Measurements from ENCODE around the gene CHMP4B.

Gene CHMP4B, protein sequence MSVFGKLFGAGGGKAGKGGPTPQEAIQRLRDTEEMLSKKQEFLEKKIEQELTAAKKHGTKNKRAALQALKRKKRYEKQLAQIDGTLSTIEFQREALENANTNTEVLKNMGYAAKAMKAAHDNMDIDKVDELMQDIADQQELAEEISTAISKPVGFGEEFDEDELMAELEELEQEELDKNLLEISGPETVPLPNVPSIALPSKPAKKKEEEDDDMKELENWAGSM

DNA sequence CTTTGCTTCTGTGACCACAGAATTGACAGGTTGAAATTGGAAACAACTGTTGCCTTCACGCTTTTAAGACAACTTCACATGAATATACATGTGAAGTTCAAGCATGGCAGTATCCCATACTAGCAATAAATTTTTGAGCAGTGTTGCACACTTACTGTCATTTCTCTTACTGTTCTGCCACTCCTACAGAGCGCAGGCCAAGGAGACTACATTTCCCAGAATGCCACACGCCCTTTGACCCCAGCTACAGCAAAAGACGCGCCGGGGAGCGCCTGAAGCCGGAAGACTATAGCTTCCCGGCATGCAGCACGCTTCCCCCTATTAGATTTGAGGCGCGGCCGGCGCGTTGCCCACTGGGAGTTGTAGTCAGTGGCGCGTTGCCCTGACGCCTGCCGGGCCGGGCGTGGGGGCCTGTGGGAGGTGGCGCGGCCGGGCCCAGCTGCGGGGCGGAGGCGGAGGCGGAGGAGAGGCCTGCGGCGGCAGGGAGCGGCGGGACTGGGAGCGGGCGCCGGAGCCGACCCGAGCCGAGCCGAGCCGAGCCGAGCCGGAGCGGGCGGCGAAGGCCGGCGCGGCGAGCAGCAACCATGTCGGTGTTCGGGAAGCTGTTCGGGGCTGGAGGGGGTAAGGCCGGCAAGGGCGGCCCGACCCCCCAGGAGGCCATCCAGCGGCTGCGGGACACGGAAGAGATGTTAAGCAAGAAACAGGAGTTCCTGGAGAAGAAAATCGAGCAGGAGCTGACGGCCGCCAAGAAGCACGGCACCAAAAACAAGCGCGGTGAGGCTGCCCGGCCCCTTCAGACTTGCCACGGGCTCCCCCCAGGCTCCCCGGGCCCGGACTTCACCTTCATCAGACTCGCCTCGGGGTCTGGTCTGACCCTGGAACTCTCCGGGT, at the start of gene CHMP4B:
TSS of gene CHMP4B (plus strand) at position 464 of the 891 bp plus-strand sequence. CDS start at position 585, 121 bp downstream.
- peak; percentile 96 for DNase-seq

DNA sequence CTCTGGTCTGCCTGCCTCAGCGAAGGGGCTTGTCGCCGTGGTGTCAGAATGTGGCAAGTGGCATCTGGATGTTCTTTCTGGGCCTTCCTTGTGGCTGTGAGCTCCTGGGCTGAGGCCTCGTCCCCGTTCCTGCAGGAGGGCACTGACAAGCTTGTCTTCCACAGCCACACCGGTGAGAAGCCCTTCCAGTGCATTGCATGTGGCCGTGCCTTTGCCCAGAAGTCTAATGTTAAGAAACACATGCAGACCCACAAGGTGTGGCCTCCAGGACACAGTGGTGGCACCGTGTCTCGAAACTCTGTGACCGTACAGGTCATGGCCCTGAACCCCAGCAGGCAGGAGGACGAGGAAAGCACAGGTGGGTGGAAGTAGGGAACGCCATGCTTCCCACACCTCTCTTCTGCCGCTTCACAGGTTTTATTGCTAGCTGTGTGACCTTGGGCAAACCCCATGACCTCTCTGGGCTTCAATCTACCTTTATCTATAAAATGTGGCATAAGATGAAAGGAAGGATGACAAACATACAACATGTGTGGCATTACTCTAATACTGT, 49.4 kb upstream of the CHMP4B start:
- DNase-seq, result no peak

DNA sequence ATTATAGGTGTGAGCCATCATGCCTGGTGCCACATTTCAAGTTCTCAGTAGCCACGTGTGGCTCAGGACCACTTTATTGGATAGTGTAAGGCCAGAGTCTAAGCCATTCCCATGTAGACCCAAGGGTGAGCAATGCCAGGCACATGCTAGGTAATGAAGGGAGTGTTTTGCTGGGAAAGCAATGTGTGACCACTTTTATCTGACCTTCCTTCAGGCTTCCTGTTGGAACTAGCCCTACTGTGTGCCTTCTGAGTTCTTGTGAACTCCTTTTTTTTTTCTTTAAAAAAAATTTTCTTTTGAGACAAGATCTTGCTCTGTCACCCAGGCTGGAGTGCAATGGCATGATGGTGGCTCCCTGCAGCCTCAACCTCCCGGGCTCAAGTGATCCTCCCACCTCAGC, 46.0 kb upstream of the CHMP4B start:
- no peak for DNase-seq

DNA sequence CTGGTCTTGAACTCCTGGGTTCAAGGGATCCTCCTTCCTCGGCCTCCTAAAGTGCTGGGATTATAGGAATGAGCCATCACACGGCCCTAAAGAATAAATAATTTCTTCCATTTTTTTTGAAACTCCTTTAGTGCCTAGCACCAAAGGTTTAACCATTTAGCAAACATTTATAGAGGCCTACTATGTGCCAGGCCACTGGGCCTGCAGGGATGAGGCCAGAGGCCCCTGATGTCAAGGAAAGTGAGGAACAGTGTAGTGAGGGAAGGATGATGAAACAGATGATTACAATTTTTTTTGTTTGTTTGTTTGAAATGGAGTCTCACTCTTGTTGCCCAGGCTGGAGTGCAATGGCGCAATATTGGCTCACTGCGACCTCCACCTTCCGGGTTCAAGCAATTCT, 45.6 kb upstream of the CHMP4B start:
- DNase-seq, result no peak

DNA sequence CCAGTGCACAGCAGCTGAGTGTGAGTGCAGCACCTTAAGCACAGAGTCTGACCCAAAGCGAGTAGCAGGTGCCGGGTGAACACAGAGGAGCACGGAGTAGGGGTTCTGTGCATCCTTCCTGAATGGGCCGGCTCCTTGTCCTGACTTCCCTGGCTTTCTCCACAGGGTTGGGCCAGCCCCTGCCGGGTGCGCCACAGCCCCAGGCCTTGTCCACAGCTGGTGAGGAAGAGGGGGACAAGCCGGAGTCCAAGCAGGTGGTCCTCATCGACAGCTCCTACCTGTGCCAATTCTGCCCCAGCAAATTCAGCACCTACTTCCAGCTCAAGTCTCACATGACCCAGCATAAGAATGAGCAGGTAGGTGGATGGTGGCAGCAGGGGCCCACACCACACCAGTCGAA, 44.5 kb upstream of the CHMP4B start:
- no peak for DNase-seq

DNA sequence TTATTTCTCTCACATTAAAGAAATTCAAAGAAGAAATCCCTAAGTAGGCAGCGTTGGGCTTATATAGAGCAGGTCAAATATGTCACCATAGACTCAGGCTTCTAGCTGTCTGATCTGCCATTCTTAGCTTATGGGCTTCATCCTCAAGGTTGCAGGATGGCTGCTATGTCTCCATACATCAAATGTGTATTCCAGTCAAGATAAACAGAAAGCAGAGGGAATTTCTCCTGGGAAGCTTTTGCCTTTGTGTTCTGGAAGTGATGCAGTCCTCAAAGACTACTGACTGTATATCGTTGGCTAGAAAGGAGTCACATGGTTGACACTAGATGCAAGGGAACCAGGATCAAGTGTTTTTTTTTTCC, 43.4 kb upstream of the CHMP4B start:
- DNase-seq, result no peak

DNA sequence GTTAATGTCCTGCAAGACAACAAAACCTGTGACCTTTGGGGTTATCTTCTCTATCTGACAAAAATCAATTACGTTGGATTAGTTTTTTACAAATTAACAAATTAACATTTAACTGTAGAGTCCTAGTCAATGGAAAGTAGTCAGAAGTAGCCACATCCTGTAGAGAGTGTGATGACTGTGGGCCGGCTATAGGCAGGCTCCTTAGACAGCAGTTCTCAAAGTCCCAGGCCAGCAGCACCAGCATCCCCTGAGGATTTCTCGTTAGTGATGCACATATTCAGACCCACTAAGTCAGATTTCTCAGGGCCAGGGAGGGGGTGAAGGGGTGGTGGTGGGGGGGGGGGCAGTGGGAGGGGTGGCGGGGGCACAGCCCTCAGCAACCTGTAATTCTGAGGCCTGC, 42.1 kb upstream of the CHMP4B start:
- DNase-seq, result no peak

DNA sequence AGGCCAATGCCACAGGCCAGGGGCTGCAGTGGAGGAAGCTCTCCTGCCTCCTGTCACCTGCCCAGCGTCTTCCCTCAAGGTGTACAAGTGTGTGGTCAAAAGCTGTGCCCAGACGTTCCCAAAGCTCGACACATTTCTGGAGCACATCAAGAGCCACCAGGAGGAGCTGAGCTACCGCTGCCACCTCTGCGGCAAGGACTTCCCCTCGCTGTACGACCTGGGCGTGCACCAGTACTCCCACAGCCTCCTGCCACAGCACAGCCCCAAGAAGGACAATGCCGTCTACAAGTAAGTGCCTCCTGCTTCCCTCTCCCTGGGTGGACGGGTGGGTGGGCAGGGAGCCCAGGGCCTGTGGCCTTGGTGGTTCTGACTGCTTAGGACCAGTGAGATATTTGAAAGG, 41.1 kb upstream of the CHMP4B start:
- DNase-seq, result no peak

DNA sequence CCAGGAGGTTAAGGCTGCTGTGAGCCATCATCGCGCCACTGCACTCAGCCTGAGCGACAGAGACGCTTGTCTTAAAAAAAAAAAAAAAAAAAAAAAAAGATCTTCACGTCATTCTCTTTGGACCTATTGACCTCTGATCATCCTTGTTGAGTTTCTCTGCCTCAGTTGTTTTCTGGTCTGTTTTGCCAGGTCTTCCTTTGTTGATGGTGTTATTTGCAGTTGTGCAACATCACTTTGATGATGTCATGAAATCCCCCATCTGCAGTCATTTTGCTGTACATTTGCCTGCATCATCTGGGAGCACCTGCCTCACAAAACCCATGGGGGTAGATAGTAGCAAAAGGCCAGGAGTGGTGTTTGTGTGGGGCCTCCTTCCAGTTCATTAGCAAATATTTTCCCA, 39.2 kb upstream of the CHMP4B start:
- DNase-seq, result no peak

DNA sequence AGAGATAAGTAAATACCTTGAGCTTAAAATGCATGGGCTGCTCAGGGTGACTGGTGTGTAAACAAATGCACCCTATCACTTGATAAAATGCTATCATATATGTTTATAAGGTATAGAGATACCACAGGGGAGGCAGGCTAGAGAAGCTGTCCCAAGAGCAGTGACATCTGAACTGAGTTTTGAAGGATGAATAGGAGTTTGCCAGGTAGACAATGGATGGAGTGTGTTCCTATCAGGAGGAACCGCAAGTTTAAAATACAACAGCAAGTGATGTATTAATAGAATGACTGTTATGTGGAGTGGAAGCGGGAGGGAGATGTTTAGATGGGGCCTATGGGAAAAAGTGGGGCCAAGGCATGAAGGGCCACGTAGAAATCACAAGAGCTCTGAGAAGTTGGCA, 38.7 kb upstream of the CHMP4B start:
- DNase-seq, result no peak

DNA sequence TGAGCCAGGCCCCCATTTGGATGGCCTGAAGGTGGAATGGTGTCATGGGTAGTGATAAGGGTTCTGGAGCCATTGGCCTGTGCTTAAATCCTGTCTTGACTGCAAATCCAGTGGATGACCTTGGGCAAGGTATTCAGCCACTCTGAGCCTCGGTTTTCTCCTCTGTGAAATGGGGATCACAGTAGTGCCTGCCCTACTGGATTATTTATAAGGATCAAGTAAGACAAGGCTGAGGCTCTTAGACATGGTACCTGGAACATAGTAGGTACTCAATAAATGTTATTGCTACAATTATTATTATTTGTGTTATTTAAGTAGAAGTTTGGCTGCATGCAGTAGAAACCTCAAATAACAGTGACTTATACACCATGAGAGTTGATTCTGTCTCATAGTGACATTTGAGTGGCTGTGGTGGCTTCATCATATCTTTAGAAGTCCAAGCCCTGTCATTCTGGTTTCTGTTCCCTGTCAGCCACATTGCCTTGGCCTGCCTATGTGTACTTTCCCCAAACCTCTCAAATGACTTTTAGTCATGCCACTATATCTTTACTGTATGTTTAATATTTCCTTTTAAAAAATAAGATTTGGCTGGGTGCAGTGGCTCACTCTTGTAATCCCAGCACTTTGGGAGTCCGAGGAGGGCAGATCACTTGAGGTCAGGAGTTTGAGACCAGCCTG, 37.6 kb upstream of the CHMP4B start:
- DNase-seq, result no peak

DNA sequence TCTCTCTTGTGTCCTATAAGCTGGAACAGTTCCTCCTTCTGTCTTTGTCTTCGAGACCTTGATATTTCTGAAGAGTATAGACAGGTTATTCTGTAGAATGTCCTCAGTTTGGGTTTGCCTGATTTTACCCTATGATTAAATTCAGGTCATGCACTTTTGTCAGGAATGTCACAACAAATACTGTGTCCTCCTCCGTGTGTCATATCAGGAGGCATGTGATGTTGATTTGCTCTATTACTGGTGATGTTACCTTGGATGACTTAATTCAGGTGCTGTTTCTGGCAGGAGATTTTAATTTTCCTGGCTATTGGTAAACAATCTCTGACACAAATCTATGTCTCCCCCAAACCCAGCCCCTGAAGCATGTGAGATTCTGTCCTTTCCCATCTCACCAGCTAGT, 33.3 kb upstream of the CHMP4B start:
- DNase-seq, result no peak

DNA sequence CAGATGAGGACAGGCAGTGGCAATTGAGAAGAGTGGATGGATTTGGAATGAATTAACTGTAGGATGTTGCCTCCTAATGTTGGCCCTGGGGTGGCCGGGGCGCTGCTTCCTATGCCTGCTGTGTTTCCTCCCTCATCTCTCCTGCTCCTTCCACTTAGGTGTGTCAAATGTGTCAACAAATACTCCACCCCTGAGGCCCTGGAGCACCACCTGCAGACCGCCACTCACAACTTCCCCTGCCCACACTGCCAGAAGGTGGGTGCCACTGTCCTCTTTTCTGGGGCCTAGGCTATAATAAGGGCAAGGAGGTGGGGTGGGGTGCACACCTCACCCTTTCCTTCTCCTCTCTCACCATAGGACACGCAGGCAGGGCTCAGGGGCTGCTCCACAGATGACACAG, 30.0 kb upstream of the CHMP4B start:
- no peak for DNase-seq

DNA sequence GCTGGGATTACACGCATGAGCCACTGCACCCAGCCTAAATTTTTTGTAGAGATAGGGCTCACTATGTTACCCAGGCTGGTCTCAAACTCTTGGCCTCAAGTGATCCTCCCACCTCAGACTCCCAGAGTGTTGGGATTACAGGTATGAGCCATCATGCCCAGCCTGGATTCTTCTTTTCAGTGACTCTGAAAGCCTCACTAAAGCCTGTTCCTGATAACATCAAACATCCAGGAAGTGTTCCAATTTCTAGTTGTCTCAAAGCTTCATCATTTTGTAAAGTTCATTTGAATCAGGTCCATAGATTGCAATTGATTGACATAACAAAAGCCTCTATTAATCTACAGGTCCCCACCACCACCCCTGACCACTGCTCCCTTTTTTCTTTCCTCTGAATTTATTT, 29.2 kb upstream of the CHMP4B start:
- DNase-seq, result no peak

DNA sequence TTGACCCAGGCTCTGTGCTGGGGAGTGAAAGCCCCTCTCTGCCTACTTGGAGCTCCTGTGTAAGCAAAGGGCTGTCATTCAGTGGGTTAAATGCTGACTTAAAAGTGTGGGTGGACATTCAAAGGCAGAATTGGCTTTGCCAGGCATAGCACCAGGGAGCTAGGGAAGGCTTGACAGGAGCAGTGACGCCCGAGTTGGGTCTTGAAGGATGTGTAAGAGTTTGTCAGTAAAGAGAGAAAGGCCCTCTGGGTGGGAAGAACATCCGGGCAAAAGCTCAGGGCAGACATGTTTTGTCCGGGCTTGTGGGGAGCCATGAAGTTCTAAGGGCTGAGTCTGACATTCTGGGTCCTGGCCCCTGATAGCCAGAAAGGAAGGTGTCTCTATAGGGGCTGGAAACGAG, 27.9 kb upstream of the CHMP4B start:
- DNase-seq, result no peak

DNA sequence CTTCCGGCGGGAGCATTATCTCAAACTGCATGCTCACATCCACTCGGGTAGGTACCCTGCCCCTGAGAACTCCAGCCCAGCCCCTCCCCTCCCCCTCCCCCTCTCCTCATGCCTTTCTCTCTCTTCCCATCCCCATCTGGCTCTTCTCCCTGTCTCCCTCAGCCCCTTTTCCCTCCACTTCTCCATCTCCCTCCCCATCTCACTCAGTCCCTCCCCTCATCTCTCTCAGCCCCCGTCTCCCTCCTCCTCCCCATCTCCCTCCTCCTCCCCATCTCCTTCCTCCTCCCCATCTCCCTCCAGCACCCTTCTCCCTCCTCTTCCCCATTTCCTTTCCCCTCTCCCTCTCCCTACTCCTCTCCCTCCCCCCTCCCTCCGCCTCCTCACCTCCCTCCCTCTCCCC, 27.3 kb upstream of the CHMP4B start:
- DNase-seq, result no peak

DNA sequence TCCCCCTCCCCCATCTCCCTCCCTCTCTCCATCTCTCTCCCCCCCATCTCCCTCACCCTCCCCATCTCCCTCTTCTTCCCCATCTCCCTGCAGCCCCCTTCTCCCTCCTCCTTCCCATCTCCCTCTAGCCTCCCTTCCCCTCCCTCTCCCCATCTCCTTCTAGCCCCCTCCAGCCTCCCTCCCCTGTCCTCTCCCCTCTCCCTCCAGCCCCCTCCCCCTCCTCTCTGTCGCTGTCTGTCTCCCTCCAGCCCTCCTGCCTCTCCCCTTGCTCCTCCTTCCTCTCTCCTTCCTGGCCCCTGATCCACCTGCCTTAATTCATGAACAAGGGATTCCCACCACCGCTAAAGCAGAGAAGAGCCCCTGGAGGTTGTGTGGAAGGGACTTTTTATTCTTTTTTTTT, 26.9 kb upstream of the CHMP4B start:
- DNase-seq, result no peak

DNA sequence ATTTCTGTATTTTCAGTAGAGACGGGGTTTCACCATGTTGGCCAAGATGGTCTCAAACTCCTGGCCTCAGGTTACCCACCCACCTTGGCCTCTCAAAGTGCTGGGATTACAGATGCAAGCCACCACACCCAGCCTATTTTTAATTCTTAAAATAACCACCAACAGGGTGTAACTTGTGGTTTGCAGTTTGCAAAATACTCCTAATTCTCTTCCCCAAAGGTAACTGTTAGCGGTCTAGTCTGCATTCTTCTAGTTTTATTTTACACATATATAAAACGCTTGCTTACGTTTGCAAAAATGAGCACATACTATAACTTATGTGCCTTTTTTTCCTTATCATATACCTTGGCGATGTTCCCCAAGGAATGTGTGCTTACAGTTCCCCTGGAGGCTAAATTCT, 25.6 kb upstream of the CHMP4B start:
- DNase-seq, result no peak

DNA sequence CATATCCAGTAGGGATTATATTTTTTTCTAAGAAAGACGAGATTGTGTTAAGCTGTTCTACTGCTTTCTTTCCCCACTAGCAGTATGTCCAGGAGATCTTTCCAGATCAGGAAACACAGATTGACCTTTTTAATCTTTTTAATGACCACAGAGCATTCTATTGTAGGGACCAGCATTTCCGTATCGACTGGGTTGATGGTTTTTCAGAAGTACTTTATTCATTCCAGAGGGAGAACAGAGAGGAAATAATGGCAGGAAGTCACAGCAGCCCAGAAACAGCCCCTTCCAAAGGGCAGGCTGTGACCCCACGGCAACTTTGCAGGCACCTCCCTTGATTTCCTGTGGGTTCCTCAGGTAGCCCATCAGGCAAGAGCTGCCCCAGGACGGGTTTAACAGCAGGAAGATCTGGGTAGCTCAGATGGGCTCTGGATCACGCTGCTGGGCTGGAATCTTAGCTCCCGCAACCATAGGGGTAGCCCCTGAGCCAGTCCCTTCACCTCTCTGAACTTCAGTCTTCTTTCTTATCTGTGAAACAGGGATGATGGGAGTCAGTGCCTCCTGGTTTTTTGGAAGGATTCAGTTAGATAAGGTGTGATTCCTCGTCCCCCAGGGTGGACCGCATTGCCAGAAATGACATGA, 23.8 kb upstream of the CHMP4B start:
- DNase-seq, result no peak

DNA sequence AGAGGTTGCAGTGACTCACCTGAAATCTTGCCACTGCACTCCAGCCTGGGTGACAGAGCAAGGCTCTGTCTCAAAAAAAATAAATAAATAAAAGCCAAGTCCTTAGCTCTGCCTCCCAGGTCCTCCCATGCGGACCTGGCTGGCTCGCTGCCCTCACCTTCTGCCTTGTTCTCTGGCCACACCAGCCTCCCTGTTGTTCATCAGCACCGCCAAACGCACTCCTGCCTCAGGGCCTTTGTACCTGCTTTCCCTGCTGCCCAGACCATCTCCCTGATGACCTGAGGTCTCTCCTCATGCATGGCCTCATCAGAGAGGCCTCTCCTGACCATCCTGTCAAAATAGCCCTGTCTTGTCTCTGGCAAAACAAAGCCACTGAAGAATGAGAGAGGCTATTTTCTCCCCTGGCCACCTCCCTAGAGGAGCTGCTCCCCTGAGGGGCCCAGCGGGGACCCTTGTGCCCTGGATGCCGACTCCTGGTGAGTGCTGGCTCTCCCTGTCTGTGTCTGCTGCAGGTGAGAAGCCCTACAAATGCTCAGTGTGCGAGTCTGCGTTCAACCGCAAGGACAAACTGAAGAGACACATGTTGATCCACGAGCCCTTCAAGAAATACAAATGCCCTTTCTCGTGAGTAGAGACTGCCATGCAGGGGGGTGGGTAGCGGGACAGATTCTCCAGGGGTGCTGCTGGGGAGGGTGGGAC, 22.6 kb upstream of the CHMP4B start:
- no peak for DNase-seq

DNA sequence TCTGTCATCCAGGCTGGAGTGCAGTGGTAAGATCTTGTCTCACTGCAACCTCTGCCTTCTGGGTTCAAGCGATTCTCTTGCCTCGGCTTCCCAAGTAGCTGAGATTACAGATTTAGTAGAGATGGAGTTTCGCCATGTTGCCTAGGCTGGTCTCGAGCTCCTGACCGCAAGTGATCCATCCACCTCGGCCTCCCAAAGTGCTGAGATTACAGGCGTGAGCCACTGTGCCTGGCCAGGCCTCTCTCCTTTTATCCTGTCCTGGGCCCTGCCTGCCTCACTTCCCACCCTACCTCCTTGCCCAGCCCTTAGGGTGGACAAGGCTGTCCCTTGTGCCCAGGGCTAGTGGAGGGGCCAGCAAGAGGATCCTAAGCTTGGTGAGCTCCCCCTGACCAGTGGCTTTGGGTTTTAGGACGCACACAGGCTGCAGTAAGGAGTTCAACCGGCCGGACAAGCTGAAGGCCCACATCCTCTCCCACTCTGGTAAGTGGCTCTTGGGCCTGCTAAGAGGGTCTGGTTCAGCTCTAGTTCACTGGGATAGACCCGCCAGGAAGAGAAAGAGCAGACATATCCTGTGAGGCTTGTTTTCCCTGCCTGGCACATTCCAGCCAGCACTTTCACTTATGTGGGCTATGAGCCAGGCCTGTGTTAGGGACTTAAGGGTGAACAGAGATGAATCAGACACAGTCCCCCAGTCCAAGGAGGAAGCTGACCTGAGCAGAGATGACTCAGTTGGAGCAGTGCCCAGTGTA, 21.9 kb upstream of the CHMP4B start:
- no peak for DNase-seq

DNA sequence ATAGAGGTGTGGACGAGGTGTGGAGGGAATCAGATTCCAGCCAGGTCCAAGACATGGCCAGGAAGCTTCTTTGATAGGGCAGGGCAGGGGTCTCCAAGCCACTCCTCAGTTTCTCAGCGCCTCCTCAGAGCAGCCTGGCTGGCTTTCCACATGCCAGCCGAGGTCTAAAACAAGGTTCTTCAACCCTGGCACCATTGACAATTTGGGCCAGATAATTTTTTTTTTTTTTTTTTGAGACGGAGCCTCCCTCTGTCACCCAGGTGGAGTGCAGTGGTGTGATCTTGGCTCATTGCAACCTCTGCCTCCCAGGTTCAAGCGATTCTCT, 21.3 kb upstream of the CHMP4B start:
- no peak for DNase-seq
